ENCODE data around the gene ARFIP2. TPM values are rescaled to one million over a fixed set of nuclear protein-coding genes. Genes with fewer than 3 reads are reported as not detected.

The ARFIP2 gene
- total and polyA plus RNA-seq, 4 donors, result 16.2 to 42.0 (median 23.8) TPM

DNA sequence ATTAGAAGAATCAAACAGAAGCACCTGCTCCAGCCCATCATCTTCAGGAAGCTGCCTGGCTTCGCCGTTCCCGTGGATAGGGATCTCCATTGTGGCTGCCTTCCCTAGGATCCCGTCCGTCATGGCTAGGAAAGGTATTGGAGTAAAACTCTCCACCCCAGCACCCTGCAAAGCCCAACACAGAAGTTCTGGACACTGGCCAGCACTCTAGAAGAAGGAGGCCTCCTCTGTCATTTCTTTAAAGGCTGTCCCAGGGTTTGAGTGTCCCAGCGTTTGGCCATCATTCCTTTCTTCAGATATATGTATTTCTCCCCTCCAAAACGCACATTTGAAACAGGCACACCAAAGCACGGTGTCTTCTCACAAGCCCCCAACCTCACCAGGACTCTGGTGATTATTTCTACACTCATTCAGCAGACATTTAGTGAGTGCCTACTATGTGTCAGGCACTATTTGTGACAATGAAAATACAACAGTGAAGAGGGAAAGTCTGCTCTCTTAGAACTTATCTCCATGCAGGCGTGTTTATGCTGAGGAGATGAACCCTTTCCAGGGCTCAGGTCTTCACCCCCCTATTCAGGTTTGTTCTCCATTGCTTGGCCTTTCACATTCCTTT lies 724 bp downstream of the ARFIP2 start:
- Histone ChIP-seq H3K9ac (ENCODE audit: low read depth in 1 of 2, low read length in 2 of 2) (peak overlapping the region; percentile 94 to 96), H3K9me3 (ENCODE audit: control insufficient read depth in 4 of 4, low read length in 3 of 4) (no peaks in the 10 kb centered on the region), H3K36me3 (ENCODE audit: control insufficient read depth in 4 of 4, insufficient read depth in 3 of 4, low read depth in 1 of 4, low read length in 3 of 4) (peaks cover 6 to 48% (median 26%) of the 10 kb centered on the region in 4 donors), H3K27me3 (ENCODE audit: control insufficient read depth in 4 of 4, insufficient read depth in 4 of 4, low read length in 3 of 4) (no peaks in the 10 kb centered on the region), H3K4me1 (ENCODE audit: control insufficient read depth in 4 of 4, insufficient read depth in 4 of 4, low read length in 3 of 4) (peaks cover 6 to 38% (median 26%) of the 10 kb centered on the region in 4 donors), H3K4me3 (ENCODE audit: low read depth in 1 of 3, low read length in 3 of 3) (peak overlapping the region; percentile 71 to 100 (median 80)), H3K27ac (ENCODE audit: low read depth in 1 of 2, low read length in 2 of 2) (peak overlapping the region; percentile 90 to 91)
- WGBS, result 66% methylated on average over 9 of the region's 9 CpGs
- no peak for TF ChIP-seq RXRA (IDR thresholded peaks at IDR 0.05)
- no peak for TF ChIP-seq FOXA2 (IDR thresholded peaks at IDR 0.05)
- TF ChIP-seq MAX (IDR thresholded peaks at IDR 0.05), result no peak
- no peak for TF ChIP-seq SP1 (IDR thresholded peaks at IDR 0.05)
- no peak for TF ChIP-seq RAD21 (IDR thresholded peaks at IDR 0.05)
- no peak for TF ChIP-seq HNF4A (conservative IDR thresholded peaks at IDR 0.05)
- TF ChIP-seq ATF3 (IDR thresholded peaks at IDR 0.05), result no peak
- TF ChIP-seq GABPA (IDR thresholded peaks at IDR 0.05 in 1 of 2, conservative IDR thresholded peaks at IDR 0.05 in 1 of 2), result no peak
- TF ChIP-seq YY1 (IDR thresholded peaks at IDR 0.05), result no peak
- TF ChIP-seq, protein P1, sequence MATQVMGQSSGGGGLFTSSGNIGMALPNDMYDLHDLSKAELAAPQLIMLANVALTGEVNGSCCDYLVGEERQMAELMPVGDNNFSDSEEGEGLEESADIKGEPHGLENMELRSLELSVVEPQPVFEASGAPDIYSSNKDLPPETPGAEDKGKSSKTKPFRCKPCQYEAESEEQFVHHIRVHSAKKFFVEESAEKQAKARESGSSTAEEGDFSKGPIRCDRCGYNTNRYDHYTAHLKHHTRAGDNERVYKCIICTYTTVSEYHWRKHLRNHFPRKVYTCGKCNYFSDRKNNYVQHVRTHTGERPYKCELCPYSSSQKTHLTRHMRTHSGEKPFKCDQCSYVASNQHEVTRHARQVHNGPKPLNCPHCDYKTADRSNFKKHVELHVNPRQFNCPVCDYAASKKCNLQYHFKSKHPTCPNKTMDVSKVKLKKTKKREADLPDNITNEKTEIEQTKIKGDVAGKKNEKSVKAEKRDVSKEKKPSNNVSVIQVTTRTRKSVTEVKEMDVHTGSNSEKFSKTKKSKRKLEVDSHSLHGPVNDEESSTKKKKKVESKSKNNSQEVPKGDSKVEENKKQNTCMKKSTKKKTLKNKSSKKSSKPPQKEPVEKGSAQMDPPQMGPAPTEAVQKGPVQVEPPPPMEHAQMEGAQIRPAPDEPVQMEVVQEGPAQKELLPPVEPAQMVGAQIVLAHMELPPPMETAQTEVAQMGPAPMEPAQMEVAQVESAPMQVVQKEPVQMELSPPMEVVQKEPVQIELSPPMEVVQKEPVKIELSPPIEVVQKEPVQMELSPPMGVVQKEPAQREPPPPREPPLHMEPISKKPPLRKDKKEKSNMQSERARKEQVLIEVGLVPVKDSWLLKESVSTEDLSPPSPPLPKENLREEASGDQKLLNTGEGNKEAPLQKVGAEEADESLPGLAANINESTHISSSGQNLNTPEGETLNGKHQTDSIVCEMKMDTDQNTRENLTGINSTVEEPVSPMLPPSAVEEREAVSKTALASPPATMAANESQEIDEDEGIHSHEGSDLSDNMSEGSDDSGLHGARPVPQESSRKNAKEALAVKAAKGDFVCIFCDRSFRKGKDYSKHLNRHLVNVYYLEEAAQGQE (IDR thresholded peaks at IDR 0.05), result no peak
- TF ChIP-seq EGR1 (IDR thresholded peaks at IDR 0.05; ENCODE audit: low read depth in 2 of 2), result no peak
- no peak for TF ChIP-seq CTCF (IDR thresholded peaks at IDR 0.05; ENCODE audit: low read depth, low read length, missing input control)
- no peak for TF ChIP-seq NR2F2 (IDR thresholded peaks at IDR 0.05)
- no peak for TF ChIP-seq JUND (IDR thresholded peaks at IDR 0.05)
- TF ChIP-seq FOXA1 (IDR thresholded peaks at IDR 0.05), result no peak
- no peak for TF ChIP-seq TAF1 (conservative IDR thresholded peaks at IDR 0.05)
- TF ChIP-seq, protein P2, sequence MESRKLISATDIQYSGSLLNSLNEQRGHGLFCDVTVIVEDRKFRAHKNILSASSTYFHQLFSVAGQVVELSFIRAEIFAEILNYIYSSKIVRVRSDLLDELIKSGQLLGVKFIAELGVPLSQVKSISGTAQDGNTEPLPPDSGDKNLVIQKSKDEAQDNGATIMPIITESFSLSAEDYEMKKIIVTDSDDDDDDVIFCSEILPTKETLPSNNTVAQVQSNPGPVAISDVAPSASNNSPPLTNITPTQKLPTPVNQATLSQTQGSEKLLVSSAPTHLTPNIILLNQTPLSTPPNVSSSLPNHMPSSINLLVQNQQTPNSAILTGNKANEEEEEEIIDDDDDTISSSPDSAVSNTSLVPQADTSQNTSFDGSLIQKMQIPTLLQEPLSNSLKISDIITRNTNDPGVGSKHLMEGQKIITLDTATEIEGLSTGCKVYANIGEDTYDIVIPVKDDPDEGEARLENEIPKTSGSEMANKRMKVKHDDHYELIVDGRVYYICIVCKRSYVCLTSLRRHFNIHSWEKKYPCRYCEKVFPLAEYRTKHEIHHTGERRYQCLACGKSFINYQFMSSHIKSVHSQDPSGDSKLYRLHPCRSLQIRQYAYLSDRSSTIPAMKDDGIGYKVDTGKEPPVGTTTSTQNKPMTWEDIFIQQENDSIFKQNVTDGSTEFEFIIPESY (IDR thresholded peaks at IDR 0.05), result no peak
- no peak for TF ChIP-seq HNF4G (IDR thresholded peaks at IDR 0.05)
- no peak for DNase-seq (ENCODE audit: low spot score)
